OCI-LY3 (cell line): ENCODE measurements around the gene FREM1.

Experiments used
- H2AFZ ChIP-seq: fragments of 200-600, 300-600 bp; shearing (Covaris generic); 2 replicates; pipeline ENCODE4 v1.6.0; 2014; ENCODE audit warnings: antibody characterized with exemption, low read depth, low read length
- H3K27ac ChIP-seq: fragments of 200-600, 300-600 bp; sonication (generic); 2 replicates; pipeline ENCODE4 v1.5.1; 2014; ENCODE audit warnings: mild to moderate bottlenecking, low read length, moderate library complexity, mixed read lengths
- H3K27me3 ChIP-seq: fragments of 200-600, 300-600 bp; sonication (generic); 2 replicates; pipeline ENCODE4 v1.6.1; 2014; ENCODE audit warnings: low read depth, low read length, mixed read lengths
- H3K36me3 ChIP-seq: fragments of 200-600, 300-600 bp; sonication (generic); replicated peaks from 2 replicates; pipeline ENCODE3; 2014; ENCODE audit warnings: low read depth, low read length, mixed read lengths
- H3K4me1 ChIP-seq: fragments of 300-600, 200-600 bp; sonication (generic); 2 replicates; pipeline ENCODE4 v1.6.1; 2014; ENCODE audit warnings: low read length, mixed read lengths
- H3K4me2 ChIP-seq: fragments of 200-600, 300-600 bp; sonication (generic); 2 replicates; pipeline ENCODE4 v1.6.1; 2014; ENCODE audit warnings: low read length, mixed read lengths
- H3K4me3 ChIP-seq: fragments of 300-600, 200-600 bp; sonication (generic); 2 replicates; pipeline ENCODE4 v1.5.1; 2014; ENCODE audit warnings: antibody characterized with exemption, mild to moderate bottlenecking, low read length, moderate library complexity
- H3K79me2 ChIP-seq: fragments of 300-600, 200-600 bp; shearing (Covaris generic); 2 replicates; pipeline ENCODE4 v1.6.1; 2014; ENCODE audit warnings: mild to moderate bottlenecking, low read length, mixed read lengths
- H3K9ac ChIP-seq: fragments of 300-600, 200-600 bp; shearing (Covaris generic); 2 replicates; pipeline ENCODE4 v1.6.0; 2014; ENCODE audit warnings: mild to moderate bottlenecking, low read length, moderate library complexity
- H3K9me3 ChIP-seq: fragments of 200-600, 300-600 bp; shearing (Covaris generic); 2 replicates; pipeline ENCODE4 v1.6.1; 2014; ENCODE audit warnings: low read length, mixed read lengths; ENCODE audit not compliant: insufficient read depth
- H4K20me1 ChIP-seq: fragments of 200-600, 300-600 bp; sonication (generic); 2 replicates; pipeline ENCODE4 v1.6.1; 2016; ENCODE audit warnings: low read length, mixed read lengths; ENCODE audit not compliant: insufficient read depth
- CTCF ChIP-seq: fragments of 200-600, 300-600 bp; sonication (generic); IDR thresholded peaks from 2 replicates; pipeline ENCODE4 v1.5.1; 2014; ENCODE audit warnings: antibody characterized with exemption, low read length, low read depth
- EZH2phosphoT487 ChIP-seq: fragments of 200-600 bp; shearing (Covaris generic); IDR thresholded peaks from 2 replicates; pipeline ENCODE4 v1.6.1; 2018; ENCODE audit warnings: antibody characterized with exemption, mixed run types, low read depth

FREM1 gene

GRCh38 chr9:14936491-14936890, 26.3 kb upstream of the FREM1 start:
- no peak overlapping the region for H2AFZ ChIP-seq
- no peak overlapping the region for H3K9ac ChIP-seq
- H3K4me2 ChIP-seq: no peak overlapping the region
- no peak for TF ChIP-seq CTCF
- TF ChIP-seq EZH2phosphoT487: no peak
- H3K36me3 ChIP-seq: no peaks in the 10 kb centered on the region
- no peak overlapping the region for H3K4me3 ChIP-seq
- H3K79me2 ChIP-seq: no peaks in the 10 kb centered on the region
- H3K4me1 ChIP-seq: no peaks in the 10 kb centered on the region
- no peaks in the 10 kb centered on the region for H3K27me3 ChIP-seq
- H3K9me3 ChIP-seq: no peaks in the 10 kb centered on the region
- H4K20me1 ChIP-seq: no peaks in the 10 kb centered on the region
- H3K27ac ChIP-seq: no peak overlapping the region

GRCh38 chr9:14935964-14936363, 25.7 kb upstream of the FREM1 start:
- no peak overlapping the region for H3K27ac ChIP-seq

GRCh38 chr9:14935106-14935751, 25.0 kb upstream of the FREM1 start:
- TF ChIP-seq CTCF (no peak), EZH2phosphoT487 (no peak)
- no peak overlapping the region for H3K4me3 ChIP-seq
- no peak overlapping the region for H3K4me2 ChIP-seq
- H3K79me2 ChIP-seq: no peaks in the 10 kb centered on the region
- H3K9me3 ChIP-seq: no peaks in the 10 kb centered on the region
- no peak overlapping the region for H3K9ac ChIP-seq
- no peak overlapping the region for H3K27ac ChIP-seq
- no peaks in the 10 kb centered on the region for H3K36me3 ChIP-seq
- H4K20me1 ChIP-seq: no peaks in the 10 kb centered on the region
- H3K4me1 ChIP-seq: no peaks in the 10 kb centered on the region
- no peaks in the 10 kb centered on the region for H3K27me3 ChIP-seq
- no peak overlapping the region for H2AFZ ChIP-seq

More at GRCh38 chr9:14935964-14936363, 25.7 kb upstream of the FREM1 start:
- Histone ChIP-seq H3K4me3 (no peak overlapping the region), H4K20me1 (no peaks in the 10 kb centered on the region), H3K36me3 (no peaks in the 10 kb centered on the region), H2AFZ (no peak overlapping the region), H3K4me1 (no peaks in the 10 kb centered on the region), H3K79me2 (no peaks in the 10 kb centered on the region), H3K9ac (no peak overlapping the region), H3K27me3 (no peaks in the 10 kb centered on the region), H3K4me2 (no peak overlapping the region), H3K9me3 (no peaks in the 10 kb centered on the region)
- no peak for TF ChIP-seq EZH2phosphoT487
- no peak for TF ChIP-seq CTCF

GRCh38 chr9:14932641-14933040, 22.4 kb upstream of the FREM1 start:
- H3K27ac ChIP-seq: no peak overlapping the region
- no peak overlapping the region for H3K4me2 ChIP-seq
- H3K9me3 ChIP-seq: no peaks in the 10 kb centered on the region
- no peaks in the 10 kb centered on the region for H4K20me1 ChIP-seq
- H3K9ac ChIP-seq: no peak overlapping the region
- TF ChIP-seq CTCF (no peak), EZH2phosphoT487 (no peak)
- H3K4me1 ChIP-seq: no peaks in the 10 kb centered on the region
- H3K36me3 ChIP-seq: no peaks in the 10 kb centered on the region
- H3K4me3 ChIP-seq: no peak overlapping the region
- H2AFZ ChIP-seq: no peak overlapping the region
- no peaks in the 10 kb centered on the region for H3K79me2 ChIP-seq
- H3K27me3 ChIP-seq: no peaks in the 10 kb centered on the region
